ENCODE data around the gene TNRC6C.

The TNRC6C gene

DNA sequence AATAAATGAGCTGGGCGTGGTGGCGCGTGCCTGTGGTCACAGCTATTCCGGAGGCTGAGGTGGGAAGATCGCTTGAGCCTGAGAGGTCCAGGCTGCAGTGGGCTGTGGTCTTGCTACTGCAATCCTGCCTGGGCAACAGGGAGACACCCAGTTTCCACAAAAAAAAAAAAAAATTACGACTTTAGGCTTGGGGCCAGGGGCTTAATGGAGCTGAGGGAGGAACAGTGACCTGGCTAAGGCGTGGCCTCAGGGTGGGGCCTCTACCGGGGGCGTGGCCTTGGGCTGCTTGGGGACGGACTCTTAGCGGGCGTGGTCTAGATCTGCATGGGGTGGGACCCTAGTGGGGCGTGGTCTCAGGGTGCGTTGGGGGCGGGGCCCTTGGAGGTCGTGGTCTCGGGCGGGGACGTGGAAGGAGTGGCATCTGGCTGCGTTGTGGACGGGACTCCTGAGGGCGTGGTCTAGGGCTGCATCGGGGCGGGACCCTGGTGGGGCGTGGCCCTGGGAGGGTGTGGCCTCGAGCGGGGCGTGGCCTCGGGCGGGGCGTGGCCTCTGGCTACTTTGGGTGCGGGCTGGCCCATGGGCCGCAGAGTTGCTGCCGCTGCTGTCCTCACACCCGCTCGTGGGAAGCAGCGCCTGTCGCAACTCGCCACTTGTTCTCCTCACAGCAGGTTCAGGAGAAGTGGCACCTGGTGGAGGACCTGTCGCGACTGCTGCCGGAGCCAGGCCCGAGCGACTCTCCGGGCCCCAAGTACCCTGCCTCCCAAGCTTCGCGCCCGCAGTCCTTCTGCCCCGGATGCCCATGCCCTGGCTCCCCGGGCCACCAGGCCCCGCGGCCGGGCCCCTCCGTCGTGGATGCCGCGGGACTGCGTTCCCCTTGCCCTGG is 181.9 kb downstream of the TNRC6C start:
- DNase-seq: peak; percentile 96

DNA sequence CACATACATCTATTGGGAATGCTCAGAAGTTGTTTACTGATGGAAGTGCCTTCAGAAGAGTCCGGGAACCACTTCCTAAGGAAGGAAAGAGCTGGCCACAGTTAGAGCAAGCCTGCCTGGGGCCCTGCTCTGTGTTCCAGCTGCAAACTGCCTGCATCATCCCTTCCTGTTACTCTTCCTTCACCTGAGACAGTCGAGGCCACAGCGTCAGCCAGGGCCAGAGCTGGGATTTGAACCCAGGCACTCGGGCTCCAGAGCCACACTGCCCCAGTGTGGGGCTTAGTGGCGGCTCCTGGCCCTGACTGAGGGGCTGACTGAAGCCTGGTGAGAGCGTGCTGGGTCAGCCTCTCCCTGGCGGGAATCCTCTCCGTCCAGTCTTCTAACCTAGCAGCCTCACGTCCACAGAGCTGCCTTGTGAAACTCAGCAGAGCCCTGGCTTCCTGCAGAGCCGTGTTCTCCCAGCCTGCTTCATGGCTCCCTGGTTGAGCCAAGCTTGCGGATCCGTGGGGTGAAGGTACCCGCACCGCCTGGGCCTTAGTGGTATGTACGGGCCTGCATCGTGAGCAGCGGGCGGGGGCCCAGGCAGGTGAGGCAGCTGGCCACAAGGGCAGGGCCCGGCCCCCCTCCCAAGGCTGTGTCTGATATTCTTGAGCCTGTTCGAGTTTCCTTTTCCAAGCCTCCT is 183.1 kb downstream of the TNRC6C start:
- DNase-seq: no peak

DNA sequence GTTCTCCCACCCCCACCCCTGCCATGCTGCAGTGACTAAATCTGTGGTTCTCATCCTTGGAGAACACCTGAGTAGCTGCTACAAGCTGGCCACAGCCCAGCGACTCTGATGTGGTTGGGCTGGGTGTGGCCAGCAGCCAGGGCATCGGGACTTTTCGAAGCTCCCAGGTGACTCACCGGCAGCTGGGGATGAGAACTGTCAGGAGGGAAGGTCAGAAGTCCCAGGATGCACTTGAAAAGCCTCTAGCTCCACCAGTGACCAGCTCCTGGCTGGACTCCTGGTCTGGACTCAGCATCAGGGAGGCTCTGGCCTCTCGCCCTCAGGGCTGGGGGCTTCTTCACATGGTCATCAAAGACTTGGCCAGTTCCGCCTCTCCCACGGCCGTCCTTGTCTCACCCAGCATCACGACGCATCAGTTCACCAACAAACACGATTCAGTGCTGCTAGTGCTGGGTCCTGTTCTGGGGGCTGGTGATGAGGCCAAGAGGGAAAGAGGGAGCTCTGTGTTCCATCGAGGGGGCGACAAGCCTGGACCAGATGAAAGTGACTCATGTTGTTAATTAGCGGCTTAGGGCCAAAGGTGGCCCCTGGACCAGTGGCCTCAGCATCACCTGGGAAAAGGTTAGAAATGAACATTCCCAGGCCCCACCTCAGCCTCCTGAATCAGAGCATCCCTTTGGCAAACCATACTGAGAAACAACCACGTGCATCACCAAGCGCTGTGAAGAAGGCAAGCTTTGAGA is 183.8 kb downstream of the TNRC6C start:
- DNase-seq: no peak

DNA sequence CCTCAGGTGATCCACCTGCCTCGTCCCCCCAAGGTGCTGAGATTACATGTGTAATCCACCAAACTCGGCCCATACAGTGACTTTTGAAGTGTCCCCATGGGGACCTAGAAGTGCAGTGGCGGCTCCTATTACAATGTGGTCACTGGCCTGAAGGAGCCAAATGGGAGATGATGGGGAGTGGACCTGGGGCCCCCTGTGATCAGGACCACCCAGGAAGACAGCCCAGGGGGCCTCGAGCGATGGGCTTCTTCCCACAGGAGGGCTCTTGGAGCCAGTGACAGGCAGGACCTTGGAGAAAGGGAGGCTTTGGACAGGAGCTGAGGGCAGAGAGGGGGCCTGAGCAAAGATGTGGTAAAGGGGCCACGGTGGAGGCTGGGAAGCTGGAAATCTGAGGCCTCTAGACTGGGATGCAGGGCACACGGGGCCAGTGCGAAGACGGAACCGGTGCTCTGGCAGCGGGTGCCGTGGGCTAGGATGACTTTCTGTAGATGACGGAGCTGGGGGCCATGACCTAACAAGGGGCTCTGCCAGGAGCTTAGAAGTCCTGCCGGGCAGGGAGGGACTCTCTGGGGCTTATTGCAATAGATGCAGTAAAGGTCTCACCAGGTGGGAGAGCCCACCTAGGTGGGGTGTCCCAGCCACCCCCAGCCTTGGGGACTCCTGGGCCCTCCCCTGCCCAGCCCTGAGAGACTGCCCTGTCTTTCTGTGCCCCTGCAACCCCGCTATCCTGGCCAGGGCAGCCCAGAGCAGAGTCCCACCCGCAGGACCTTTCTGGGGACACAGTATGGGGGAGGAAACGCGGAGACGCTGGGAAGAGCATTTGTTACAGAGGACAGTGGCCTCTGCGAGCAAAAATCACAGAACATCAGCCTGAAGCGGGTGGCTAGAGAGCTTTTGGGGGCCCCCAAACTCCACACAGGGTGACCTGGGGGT is 185.0 kb downstream of the TNRC6C start:
- DNase-seq: no peak

DNA sequence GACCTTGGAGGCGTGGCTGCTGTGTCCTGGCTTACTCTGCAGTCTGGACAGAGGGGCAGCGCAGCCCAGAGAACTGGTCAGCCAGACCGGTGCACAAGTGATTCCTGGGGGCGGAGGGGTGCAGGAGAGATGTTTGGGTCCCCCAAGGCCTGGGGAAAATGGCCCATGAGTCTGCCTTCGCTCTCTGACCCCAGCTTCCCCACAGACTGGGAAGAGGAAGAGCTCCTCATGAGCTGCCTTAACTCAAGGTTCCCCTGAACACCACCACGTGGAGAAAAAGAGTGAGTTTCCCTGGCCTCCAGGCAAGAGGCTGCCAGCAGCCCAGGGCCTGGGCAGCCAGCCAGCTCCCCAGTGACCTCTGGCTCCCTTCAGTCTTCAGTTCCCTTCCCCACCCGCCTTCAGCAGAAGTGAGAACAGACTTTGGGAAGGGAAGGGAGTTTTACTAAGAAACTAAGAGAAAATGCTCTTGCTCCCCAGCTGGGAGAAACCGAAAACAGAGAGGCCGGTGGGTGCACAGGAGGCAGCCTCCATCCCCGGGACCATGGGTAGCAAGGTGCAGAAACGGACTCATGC is 185.7 kb downstream of the TNRC6C start:
- no peak for DNase-seq

DNA sequence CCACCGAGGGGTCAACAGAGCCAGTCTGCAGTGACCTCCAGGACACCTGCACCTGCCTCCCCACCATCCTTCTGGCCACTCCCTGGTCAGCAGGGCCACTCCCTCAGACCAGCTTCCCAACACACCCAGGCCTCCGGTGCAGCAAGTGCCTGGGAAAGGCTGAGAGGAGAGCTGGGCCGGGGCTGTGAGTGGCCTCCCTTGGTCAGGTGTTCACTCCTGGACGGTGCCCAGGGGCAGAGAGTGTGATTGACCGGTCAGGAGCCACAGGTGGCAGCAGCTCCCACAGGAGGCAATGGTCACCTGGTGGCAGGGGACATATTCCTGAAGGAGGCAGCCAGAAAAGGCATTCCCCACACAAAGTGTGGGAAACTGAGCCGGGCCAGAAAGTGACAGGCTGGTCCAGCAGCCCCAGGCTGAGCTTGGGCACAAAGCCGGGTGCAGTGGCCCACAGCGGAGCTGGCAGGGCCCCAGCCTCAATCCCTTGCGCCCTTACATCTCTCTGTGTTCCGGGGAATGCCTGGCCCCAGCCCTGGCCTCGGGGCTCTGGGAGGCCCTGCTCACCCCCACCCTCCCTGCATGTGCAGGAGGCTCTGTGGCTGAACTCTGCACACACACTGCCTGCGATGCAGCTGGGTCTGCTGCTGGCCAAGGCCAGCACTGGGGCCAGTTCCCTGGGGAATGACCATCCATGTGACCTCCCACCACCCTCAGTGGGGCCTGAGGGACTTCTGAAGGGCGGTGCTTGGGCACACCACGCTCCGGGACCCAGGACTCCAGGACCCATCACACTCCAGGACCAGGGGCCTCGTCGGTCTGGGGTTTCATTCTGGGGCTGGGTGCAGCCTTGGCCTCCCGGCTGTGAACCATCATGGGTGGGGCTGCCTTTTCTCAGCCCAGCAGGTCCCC is 186.5 kb downstream of the TNRC6C start:
- no peak for DNase-seq

DNA sequence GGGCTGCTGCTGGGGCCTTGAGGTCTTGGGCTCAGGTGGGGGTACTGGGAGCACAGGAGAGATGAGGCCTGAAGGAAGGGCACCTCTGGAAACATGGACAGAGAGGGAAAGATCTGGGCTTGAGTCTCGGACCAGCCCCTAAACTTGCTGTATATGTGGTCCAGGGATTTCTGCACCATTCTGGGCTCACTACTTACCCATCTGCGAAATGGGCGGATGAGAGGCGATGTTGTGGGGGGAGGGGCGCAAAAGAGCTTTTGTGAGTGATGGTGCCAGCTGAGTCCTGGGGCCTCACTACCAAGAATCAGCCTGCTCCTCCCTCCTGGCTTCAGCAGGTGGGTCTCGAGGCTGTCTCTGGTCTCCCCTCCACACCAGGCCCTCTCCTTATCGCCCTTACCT is 188.0 kb downstream of the TNRC6C start:
- DNase-seq: no peak

DNA sequence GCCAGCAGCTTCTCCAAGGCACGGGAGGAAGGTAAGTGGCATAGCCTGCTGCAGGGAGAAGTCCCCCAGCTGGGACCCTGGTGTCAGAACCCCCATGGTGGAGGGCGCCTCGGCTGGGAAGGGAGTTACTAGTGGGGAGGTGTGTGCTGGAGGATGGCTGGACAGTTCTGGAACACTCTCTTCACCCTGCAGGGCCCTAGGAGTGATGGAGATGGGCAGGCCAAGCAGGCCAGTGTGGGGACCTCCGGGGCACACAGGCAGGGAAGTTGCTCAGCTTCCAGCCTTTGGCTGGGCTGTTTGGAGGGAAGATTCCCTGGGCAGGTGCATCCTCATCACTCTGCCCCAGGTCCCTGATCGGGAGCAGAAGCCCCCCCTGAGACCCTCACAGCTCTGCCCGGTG is 188.4 kb downstream of the TNRC6C start:
- no peak for DNase-seq

DNA sequence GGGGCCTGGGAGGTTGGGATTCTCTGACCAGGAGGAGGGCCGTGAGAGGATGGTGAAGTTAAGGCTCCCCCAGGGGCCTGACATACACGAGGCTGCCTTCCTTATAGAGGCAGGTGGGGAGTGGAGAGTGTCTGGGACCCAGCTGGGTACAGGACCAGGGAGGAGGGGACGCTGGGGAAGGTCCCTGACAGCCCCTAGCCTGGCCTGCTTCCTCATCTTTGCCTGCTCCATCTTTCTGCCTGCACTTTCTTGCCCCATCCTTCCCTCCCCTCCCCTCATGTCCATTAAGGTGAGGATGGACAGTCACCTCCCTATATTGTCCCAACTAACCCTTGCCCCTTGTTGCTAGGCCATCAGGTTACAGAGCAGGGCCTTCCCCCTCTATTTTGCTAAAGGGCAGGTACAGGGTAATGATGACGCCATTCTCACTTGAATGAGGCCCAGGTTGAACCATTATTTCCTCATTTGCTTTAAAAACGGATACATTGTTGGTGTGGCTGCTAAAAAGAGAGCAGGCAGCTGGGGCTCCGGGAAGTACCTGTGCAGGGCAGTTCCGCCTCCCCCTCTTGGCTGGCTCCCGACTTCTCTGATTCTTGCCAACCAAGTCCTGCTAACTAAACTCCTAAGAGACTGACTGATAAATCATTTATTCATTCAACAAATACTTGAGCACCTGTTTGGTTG is 189.0 kb downstream of the TNRC6C start:
- DNase-seq: no peak

DNA sequence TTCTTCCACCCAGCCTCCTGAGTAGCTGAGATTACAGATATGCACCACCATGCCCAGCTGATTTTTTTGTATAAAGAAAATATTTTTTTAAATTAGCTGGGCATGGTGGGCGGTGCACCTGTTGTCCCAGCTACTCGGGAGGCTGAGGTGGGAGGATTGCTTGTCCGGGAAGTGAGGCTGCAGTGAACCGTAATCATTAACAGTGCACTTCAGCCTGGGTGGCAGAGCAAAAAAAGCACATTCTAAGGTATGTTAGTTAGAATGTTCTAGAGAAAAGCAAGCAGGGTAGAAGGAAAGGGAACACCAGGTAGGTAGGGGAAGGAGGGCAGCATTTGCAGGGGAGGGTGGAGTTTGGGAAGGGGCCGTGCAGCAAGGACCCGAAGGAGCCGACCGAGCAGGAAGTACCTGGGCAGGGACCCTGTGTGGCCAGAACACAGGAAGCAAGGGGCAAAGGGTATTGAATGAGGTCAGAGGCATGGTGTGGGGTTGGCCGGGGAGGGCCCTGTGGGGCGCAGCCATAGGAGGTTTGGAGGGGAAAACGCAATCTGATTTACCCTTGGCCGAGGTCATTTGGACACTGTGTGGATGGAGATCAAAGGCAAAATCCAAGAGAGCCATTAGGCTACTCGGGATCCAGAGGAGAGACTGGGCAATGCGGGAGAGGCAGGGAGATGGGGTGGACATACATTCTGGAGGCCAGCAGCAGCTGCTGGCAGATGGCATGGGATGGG is 189.9 kb downstream of the TNRC6C start:
- DNase-seq: no peak

DNA sequence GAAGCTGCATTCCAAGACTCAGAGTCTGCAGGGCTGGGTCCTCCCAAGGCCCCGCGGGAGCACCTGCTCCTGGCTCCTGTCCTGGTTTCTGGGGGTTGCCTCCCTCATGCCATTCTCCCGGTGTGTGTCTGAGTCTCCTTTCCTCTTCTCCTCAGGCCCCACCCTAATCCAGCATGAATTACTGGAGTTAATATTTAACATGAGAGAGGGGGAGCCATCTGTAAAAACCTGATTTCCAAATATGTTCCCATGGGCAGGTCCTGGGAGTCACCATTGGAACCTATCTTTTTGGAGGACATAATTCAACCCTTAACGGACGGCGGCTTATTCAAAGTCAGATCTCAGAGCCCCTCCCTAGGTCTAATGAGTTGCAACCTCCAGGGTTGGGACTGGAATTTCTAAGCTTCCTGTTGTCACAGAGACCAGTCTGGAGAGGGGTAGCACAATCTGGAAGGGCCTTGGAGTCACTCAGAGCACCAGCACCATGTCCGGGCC is 193.1 kb downstream of the TNRC6C start:
- DNase-seq: no peak

DNA sequence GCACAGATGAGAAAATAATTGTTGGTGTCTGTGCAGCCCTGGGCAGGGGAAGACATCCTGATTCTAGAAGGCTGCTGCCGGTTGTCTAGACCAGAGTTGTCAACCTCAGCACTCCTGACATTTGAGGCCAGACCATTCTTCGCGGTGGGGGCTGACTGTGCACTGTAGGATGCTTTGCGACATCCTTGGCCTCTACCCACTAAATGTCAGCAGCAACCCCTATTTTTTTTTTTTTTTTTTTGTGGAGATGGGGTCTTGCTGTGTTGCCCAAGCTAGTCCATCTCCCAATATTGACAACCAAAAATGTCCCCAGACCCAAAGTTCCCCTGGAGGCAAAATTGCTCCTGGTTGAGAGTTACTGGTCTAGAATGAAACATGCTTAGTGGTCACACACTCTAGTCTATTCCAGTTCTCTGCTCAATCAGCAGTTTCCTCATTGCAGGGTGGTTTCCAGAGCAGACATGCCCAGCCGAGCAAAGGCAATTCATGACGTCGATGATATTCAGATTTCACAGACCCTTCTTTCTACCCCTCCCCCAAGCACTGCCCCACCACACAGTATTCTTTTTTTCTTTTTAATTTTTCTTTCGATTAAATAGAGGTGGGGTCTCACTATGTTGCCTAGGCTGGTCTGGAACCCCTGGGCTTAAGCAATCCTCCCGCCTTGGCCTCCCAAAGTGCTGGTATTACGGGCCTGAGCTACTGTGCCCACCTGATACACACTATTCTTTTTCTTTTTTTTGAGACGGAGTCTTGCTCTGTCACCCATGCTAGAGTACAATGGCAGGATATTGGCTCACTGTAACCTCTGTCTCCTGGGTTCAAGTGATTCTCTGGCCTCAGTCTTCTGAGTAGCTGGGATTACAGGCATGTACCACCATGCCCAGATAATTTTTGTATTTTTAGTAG is 196.7 kb downstream of the TNRC6C start:
- DNase-seq: no peak
